ENCODE data around the gene DNAJC22.

DNA sequence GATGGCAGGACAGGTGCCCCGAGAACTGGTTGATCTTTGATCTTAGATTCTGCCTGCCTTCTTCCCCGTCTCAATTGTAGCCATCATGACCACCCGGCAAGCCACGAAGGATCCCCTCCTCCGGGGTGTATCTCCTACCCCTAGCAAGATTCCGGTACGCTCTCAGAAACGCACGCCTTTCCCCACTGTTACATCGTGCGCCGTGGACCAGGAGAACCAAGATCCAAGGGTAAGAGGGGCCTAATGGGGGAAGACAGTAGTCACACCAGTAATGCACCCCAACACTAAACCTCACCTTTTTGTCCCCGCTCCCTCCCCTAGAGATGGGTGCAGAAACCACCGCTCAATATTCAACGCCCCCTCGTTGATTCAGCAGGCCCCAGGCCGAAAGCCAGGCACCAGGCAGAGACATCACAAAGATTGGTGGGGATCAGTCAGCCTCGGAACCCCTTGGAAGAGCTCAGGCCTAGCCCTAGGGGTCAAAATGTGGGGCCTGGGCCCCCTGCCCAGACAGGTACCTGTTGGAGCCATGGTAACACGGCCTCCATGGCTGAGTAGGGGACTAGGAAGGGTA lies 23.1 kb upstream of the DNAJC22 start:
- no peak for TF ChIP-seq CTCF (conservative IDR thresholded peaks at IDR 0.05 in 1 of 2, IDR thresholded peaks at IDR 0.05 in 1 of 2; ENCODE audit: low read depth in 1 of 2, low read length in 2 of 2)
- no peak for TF ChIP-seq EZH2 (IDR thresholded peaks at IDR 0.05; ENCODE audit: low read length, missing control alignments)

Measured in fibroblast of lung (primary cell).